Measurements from ENCODE around the gene SMC2.

The SMC2 gene

GRCh38 chr9:104093647-104094533 is at the start of gene SMC2:
TSS of gene SMC2 (plus strand) at chr9:104094309. CDS start at chr9:104095385, 1,076 bp downstream.
- in situ Hi-C loops (cut with HindIII; ENCODE audit: low sequenced_read_pairs) = no loop called here

- in situ Hi-C loops (cut with HindIII; ENCODE audit: low sequenced_read_pairs) = no loop called here
Observed at GRCh38 chr9:104068546-104068945, 25.6 kb upstream of the SMC2 start.

- in situ Hi-C loops (cut with HindIII; ENCODE audit: low sequenced_read_pairs) = no loop called here
Observed at GRCh38 chr9:104069288-104069687, 24.8 kb upstream of the SMC2 start.

GRCh38 chr9:104071589-104071988 is 22.5 kb upstream of the SMC2 start:
- in situ Hi-C loops (cut with HindIII; ENCODE audit: low sequenced_read_pairs) = no loop called here

- in situ Hi-C loops (cut with HindIII; ENCODE audit: low sequenced_read_pairs) = no loop called here
Observed at GRCh38 chr9:104073098-104073769, 20.9 kb upstream of the SMC2 start.

GRCh38 chr9:104073770-104074133 is 20.4 kb upstream of the SMC2 start:
- in situ Hi-C loops (cut with HindIII; ENCODE audit: low sequenced_read_pairs) = no loop called here

GRCh38 chr9:104074876-104075275 is 19.2 kb upstream of the SMC2 start:
- in situ Hi-C loops (cut with HindIII; ENCODE audit: low sequenced_read_pairs) = no loop called here

GRCh38 chr9:104075801-104076753 is 18.0 kb upstream of the SMC2 start:
- in situ Hi-C loops (cut with HindIII; ENCODE audit: low sequenced_read_pairs) = no loop called here

GRCh38 chr9:104078596-104078995 is 15.5 kb upstream of the SMC2 start:
- in situ Hi-C loops (cut with HindIII; ENCODE audit: low sequenced_read_pairs) = no loop called here

- in situ Hi-C loops (cut with HindIII; ENCODE audit: low sequenced_read_pairs) = no loop called here
Observed at GRCh38 chr9:104080983-104081382, 13.1 kb upstream of the SMC2 start.

- in situ Hi-C loops (cut with HindIII; ENCODE audit: low sequenced_read_pairs) = no loop called here
Observed at GRCh38 chr9:104082168-104082567, 11.9 kb upstream of the SMC2 start.

GRCh38 chr9:104085525-104085924 is 8.6 kb upstream of the SMC2 start:
- in situ Hi-C loops (cut with HindIII; ENCODE audit: low sequenced_read_pairs) = loop anchor here (5.0 kb wide), 1 partner anchor 58 kb away; no protein-coding TSS in a partner anchor

- in situ Hi-C loops (cut with HindIII; ENCODE audit: low sequenced_read_pairs) = loop anchor here (5.0 kb wide), 1 partner anchor 61 kb away; no protein-coding TSS in a partner anchor
Observed at GRCh38 chr9:104087894-104088293, 6.2 kb upstream of the SMC2 start.

GRCh38 chr9:104088416-104088815 is 5.7 kb upstream of the SMC2 start:
- in situ Hi-C loops (cut with HindIII; ENCODE audit: low sequenced_read_pairs) = loop anchor here (5.0 kb wide), 1 partner anchor 61 kb away; no protein-coding TSS in a partner anchor

- in situ Hi-C loops (cut with HindIII; ENCODE audit: low sequenced_read_pairs) = no loop called here
Observed at GRCh38 chr9:104090578-104090977, 3.5 kb upstream of the SMC2 start.

GRCh38 chr9:104091116-104091515 is 3.0 kb upstream of the SMC2 start:
- in situ Hi-C loops (cut with HindIII; ENCODE audit: low sequenced_read_pairs) = no loop called here

GRCh38 chr9:104091708-104092107 is 2.4 kb upstream of the SMC2 start:
- in situ Hi-C loops (cut with HindIII; ENCODE audit: low sequenced_read_pairs) = no loop called here

GRCh38 chr9:104092192-104092591 is 1.9 kb upstream of the SMC2 start:
- in situ Hi-C loops (cut with HindIII; ENCODE audit: low sequenced_read_pairs) = no loop called here

- in situ Hi-C loops (cut with HindIII; ENCODE audit: low sequenced_read_pairs) = no loop called here
Observed at GRCh38 chr9:104092875-104093600, 1.1 kb upstream of the SMC2 start.

- in situ Hi-C loops (cut with HindIII; ENCODE audit: low sequenced_read_pairs) = no loop called here
Observed at GRCh38 chr9:104094534-104095015, 466 bp downstream of the SMC2 start.

Data from DLD1 (cell line).